Loucy (cell line): ENCODE results near the gene EPHB3.

Experiments used
- CTCF ChIP-seq: fragments of 200-600 bp; sonication (generic); conservative IDR thresholded peaks from 2 replicates; pipeline ENCODE4 v1.5.1; 2014; ENCODE audit warnings: mild to moderate bottlenecking, antibody characterized with exemption, low read length
- EZH2phosphoT487 ChIP-seq: fragments of 200-600 bp; IDR thresholded peaks from 2 replicates; pipeline ENCODE4 v1.6.1; 2018; ENCODE audit warnings: antibody characterized with exemption, mild to moderate bottlenecking, moderate library complexity, borderline replicate concordance

GRCh38 chr3:184574515-184575417 lies 13.2 kb downstream of the EPHB3 start:
- no peak for TF ChIP-seq CTCF
- TF ChIP-seq EZH2phosphoT487: no peak
